PFSK-1 (cell line): ENCODE results near the gene CAMTA1.
A peak's percentile ranks its signal among the peaks of the same experiment; 100 is the strongest.

ENCODE experiments used
- FOXP2 ChIP-seq: optimal IDR thresholded peaks from 2 replicates; pipeline ENCODE3; 2011; ENCODE audit warnings: borderline replicate concordance, control low read depth, inconsistent platforms; ENCODE audit not compliant: insufficient read depth; ENCODE audit errors: extremely low read length, extremely low read depth
- POLR2AphosphoS5 ChIP-seq: IDR thresholded peaks from 2 replicates; pipeline ENCODE4 v1.6.1; 2012; ENCODE audit warnings: low read depth, mild to moderate bottlenecking, control low read depth, low read length, moderate library complexity
- SIN3A ChIP-seq: IDR thresholded peaks from 2 replicates; pipeline ENCODE4 v1.6.1; 2012; ENCODE audit warnings: mild to moderate bottlenecking, low read length, moderate library complexity, borderline replicate concordance; ENCODE audit not compliant: insufficient read depth
- TAF1 ChIP-seq: IDR thresholded peaks from 2 replicates; pipeline ENCODE4 v1.6.1; 2012; ENCODE audit warnings: low read length, control low read depth, borderline replicate concordance; ENCODE audit not compliant: insufficient read depth
- TF ChIP-seq, protein P1 (sequence below), 2 experiments: IDR thresholded peaks; 2 replicates each; pipeline versions ENCODE4 v1.6.1 to v1.8.0; 2011 to 2012; ENCODE audit warnings: low read depth in 2 of 2, low read length in 2 of 2, control low read depth in 1 of 2, inconsistent platforms in 1 of 2, mild to moderate bottlenecking in 1 of 2, moderate library complexity in 1 of 2; ENCODE audit not compliant: insufficient read depth in 1 of 2

The CAMTA1 gene

DNA sequence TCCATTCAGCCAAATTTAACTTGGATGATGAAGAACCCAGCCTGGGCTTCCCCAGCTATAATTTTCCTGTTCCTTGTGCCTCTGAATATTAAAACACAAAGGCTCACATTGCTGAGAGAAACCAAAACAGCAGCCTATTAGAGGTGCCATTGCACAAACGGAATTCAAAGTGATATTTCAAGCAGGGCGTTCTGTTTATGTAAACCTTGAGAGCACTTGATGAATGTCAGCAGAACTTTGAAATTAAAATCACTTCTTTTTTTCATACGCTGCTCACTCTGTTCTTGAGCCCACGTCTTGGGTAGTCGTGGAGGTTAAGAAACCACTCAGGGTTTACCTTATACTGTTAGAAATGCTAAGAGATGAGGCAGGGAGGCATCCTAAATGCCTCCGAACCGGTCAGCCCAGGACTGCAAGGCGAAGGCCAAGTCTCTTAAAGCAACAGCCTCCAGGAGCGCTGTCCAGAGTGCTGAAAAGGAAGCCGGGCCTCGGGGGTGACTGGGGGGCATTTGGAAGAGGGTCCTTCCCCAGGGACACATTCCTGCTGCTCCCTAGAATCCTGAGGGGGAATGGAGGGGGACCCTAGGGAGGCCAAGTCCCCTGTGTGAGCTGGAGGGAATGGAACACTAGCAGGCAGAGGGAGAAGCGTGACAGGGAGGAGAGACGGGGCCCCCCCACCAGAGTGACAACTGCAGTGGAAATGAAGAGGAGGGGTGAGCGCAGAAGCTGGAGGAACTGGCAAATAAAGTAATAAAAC lies 831.0 kb downstream of the CAMTA1 start:
- TF ChIP-seq, protein P1, sequence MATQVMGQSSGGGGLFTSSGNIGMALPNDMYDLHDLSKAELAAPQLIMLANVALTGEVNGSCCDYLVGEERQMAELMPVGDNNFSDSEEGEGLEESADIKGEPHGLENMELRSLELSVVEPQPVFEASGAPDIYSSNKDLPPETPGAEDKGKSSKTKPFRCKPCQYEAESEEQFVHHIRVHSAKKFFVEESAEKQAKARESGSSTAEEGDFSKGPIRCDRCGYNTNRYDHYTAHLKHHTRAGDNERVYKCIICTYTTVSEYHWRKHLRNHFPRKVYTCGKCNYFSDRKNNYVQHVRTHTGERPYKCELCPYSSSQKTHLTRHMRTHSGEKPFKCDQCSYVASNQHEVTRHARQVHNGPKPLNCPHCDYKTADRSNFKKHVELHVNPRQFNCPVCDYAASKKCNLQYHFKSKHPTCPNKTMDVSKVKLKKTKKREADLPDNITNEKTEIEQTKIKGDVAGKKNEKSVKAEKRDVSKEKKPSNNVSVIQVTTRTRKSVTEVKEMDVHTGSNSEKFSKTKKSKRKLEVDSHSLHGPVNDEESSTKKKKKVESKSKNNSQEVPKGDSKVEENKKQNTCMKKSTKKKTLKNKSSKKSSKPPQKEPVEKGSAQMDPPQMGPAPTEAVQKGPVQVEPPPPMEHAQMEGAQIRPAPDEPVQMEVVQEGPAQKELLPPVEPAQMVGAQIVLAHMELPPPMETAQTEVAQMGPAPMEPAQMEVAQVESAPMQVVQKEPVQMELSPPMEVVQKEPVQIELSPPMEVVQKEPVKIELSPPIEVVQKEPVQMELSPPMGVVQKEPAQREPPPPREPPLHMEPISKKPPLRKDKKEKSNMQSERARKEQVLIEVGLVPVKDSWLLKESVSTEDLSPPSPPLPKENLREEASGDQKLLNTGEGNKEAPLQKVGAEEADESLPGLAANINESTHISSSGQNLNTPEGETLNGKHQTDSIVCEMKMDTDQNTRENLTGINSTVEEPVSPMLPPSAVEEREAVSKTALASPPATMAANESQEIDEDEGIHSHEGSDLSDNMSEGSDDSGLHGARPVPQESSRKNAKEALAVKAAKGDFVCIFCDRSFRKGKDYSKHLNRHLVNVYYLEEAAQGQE (IDR thresholded peaks at IDR 0.05; ENCODE audit: insufficient read depth in 1 of 2, low read depth in 2 of 2, low read length in 2 of 2), result peak; percentile 96 to 98
- TF ChIP-seq FOXP2, result no peak

DNA sequence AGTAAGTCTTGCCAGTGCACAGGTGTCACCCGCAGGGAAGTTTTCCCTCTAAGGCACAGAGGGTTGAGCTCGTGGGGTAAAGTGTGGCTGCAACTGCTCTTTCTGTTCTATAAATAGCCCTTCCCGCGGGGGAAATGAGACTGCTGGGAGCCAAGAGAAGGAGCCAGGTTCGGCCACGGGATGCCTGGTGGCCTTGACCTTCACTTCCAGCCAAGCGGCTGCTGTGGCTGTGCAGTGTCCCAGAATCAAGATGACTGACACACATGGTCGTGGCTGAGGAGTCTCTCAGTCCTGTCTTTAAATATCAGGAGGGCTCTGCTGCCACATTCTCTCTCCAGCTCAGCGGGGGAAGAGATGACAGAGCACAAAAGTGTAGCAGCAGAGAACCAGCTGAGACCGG lies 831.7 kb downstream of the CAMTA1 start:
- TF ChIP-seq POLR2AphosphoS5 (no peak), FOXP2 (no peak), SIN3A (no peak), TAF1 (no peak)
- TF ChIP-seq, protein P1 (IDR thresholded peaks at IDR 0.05; ENCODE audit: insufficient read depth in 1 of 2, low read depth in 2 of 2, low read length in 2 of 2), result no peak

DNA sequence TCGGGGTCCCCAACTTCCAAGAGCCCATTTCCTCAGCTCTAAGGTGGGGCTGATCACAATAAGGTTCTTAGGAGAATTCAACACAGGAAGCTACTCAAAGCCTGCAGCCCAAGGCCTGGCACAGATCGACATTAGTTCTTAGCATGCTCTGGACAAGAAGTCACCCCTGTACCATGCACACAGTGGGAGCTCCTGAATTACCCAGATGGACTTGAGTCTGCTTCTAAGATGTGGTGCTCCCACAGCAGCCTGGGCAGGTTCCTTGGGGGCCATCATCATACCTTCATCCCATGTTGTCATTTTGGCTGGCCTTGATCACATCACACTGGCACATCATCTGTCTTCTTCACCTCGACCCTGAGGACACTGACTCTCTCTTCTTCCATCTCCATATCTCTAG lies 832.6 kb downstream of the CAMTA1 start:
- TF ChIP-seq, protein P1 (IDR thresholded peaks at IDR 0.05; ENCODE audit: insufficient read depth in 1 of 2, low read depth in 2 of 2, low read length in 2 of 2), result no peak
- TF ChIP-seq SIN3A, result no peak
- no peak for TF ChIP-seq TAF1
- TF ChIP-seq POLR2AphosphoS5, result no peak
- TF ChIP-seq FOXP2, result no peak

DNA sequence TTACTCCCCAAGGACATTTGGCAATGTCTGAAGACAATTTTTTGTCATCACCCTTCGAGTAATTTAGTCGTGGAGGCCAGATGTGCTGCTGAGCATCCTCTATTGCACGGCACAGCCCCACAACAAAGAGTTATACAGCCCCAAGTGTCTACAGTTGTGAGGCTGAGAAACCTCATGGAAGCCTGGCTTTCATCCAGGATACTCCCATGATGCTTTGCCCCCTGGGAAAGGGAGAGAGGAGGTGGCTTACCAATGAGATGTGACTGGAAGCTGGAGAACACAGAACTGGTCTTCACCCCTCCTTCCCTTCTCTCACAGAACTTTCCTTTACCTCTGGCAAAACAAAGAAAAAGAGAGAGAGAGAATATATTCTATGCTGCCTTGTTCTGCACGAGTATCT lies 834.9 kb downstream of the CAMTA1 start:
- TF ChIP-seq SIN3A, result no peak
- TF ChIP-seq, protein P1 (IDR thresholded peaks at IDR 0.05; ENCODE audit: insufficient read depth in 1 of 2, low read depth in 2 of 2, low read length in 2 of 2), result no peak
- no peak for TF ChIP-seq POLR2AphosphoS5
- no peak for TF ChIP-seq TAF1
- no peak for TF ChIP-seq FOXP2
